HepG2 (cell line): ENCODE data around the gene SETD1B. TPM values are rescaled to one million over a fixed set of nuclear protein-coding genes. Genes with fewer than 3 reads are reported as not detected.

ENCODE experiments used
- CBFB ChIP-seq: sonication (generic); formaldehyde crosslinking; IDR thresholded peaks from 2 replicates; pipeline ENCODE4 v1.4.0; 2020; ENCODE audit warnings: missing genetic modification reagents
- CTCF ChIP-seq: sonication (generic); formaldehyde crosslinking; IDR thresholded peaks from 2 replicates; pipeline ENCODE4 v1.5.0; 2020; ENCODE audit warnings: mild to moderate bottlenecking, missing genetic modification reagents, moderate library complexity
- DMTF1 ChIP-seq: sonication (generic); formaldehyde crosslinking; IDR thresholded peaks from 2 replicates; pipeline ENCODE4 v1.4.0; 2020; ENCODE audit warnings: mild to moderate bottlenecking, missing genetic modification reagents
- DPF2 ChIP-seq: sonication (generic); formaldehyde crosslinking; IDR thresholded peaks from 2 replicates; pipeline ENCODE4 v1.4.0; 2020; ENCODE audit warnings: mild to moderate bottlenecking, low read depth, missing genetic modification reagents, borderline replicate concordance
- ESRRA ChIP-seq: sonication (generic); formaldehyde crosslinking; IDR thresholded peaks from 2 replicates; pipeline ENCODE4 v1.5.1; 2020; ENCODE audit warnings: mild to moderate bottlenecking, low read depth, missing genetic modification reagents
- FOXC1 ChIP-seq: sonication (generic); formaldehyde crosslinking; IDR thresholded peaks from 2 replicates; pipeline ENCODE4 v1.8.0; 2022; ENCODE audit warnings: mild to moderate bottlenecking, missing genetic modification reagents, borderline replicate concordance
- PREB ChIP-seq: sonication (generic); formaldehyde crosslinking; IDR thresholded peaks from 2 replicates; pipeline ENCODE4 v1.4.0; 2020; ENCODE audit warnings: missing genetic modification reagents
- RXRA ChIP-seq: sonication (generic); formaldehyde crosslinking; IDR thresholded peaks from 2 replicates; pipeline ENCODE4 v1.5.1; 2020; ENCODE audit warnings: missing genetic modification reagents
- RXRB ChIP-seq: IDR thresholded peaks from 2 replicates; pipeline ENCODE4 v1.6.1; 2016; ENCODE audit warnings: borderline replicate concordance, missing genetic modification reagents, missing compliant biosample characterization
- SCMH1 ChIP-seq: sonication (generic); formaldehyde crosslinking; IDR thresholded peaks from 2 replicates; pipeline ENCODE4 v1.9.0; 2021; ENCODE audit warnings: missing genetic modification reagents, mild to moderate bottlenecking, borderline replicate concordance
- ZNF264 ChIP-seq: sonication (generic); formaldehyde crosslinking; IDR thresholded peaks from 2 replicates; pipeline ENCODE4 v1.4.0; 2020; ENCODE audit warnings: missing genetic modification reagents
- ZNF510 ChIP-seq: sonication (generic); formaldehyde crosslinking; IDR thresholded peaks from 2 replicates; pipeline ENCODE4 v1.4.0; 2020; ENCODE audit warnings: low read depth, mild to moderate bottlenecking, missing genetic modification reagents
- ZNF512B ChIP-seq: sonication (generic); formaldehyde crosslinking; IDR thresholded peaks from 2 replicates; pipeline ENCODE4 v1.5.1; 2020; ENCODE audit warnings: missing genetic modification reagents, mild to moderate bottlenecking, borderline replicate concordance
- ZNF687 ChIP-seq: sonication (generic); formaldehyde crosslinking; IDR thresholded peaks from 2 replicates; pipeline ENCODE4 v1.5.1; 2020; ENCODE audit warnings: mild to moderate bottlenecking, missing genetic modification reagents, moderate library complexity
- ZNF749 ChIP-seq: sonication (generic); formaldehyde crosslinking; IDR thresholded peaks from 2 replicates; pipeline ENCODE4 v1.8.0; 2022; ENCODE audit warnings: mild to moderate bottlenecking, missing genetic modification reagents, moderate library complexity, borderline replicate concordance
- polyA plus RNA-seq, 8 experiments: library from polyadenylated mRNA; depleted of rRNA in 3 of 8; stranded (reverse) in 7 of 8; unstranded in 1 of 8; fragments of >200 nt; fragmentation: Illumina TruSeq in 4 of 8; extraction: Trizol in 4 of 8; gene quantifications; 2 replicates each; pipeline versions ENCODE4 v1.2.1 to v1.2.3, GENCODE V29; 2011 to 2016; ENCODE audit warnings: low read depth in 4 of 8, missing spikeins in 1 of 8, mixed read lengths in 1 of 8; ENCODE audit not compliant: insufficient read depth in 1 of 8
- total RNA-seq, 5 experiments: library from RNA; depleted of rRNA; stranded (reverse); fragments of >200 nt; fragmentation: Illumina TruSeq; extraction: Trizol; gene quantifications; 2 replicates each; pipeline ENCODE4 v1.2.3, GENCODE V29; 2016; ENCODE audit warnings: low read depth in 1 of 5

The SETD1B gene
- total and polyA plus RNA-seq, 2 of the 13 experiments (the other 11 are each of a cell fraction or from before 2014, with no cell fraction given) = 1.1 to 1.4 TPM

- TF ChIP-seq ZNF687 (CRISPR knock-in tag) = peak; percentile 66
- TF ChIP-seq RXRB (CRISPR knock-in tag) = peak; percentile 95
- no peak for TF ChIP-seq CBFB
- TF ChIP-seq ZNF512B (CRISPR knock-in tag) = no peak
- TF ChIP-seq CTCF = peak; percentile 34
- TF ChIP-seq RXRA (CRISPR knock-in tag) = peak; percentile 96
- TF ChIP-seq FOXC1 = no peak
- no peak for TF ChIP-seq PREB (CRISPR knock-in tag)
- no peak for TF ChIP-seq ZNF264 (CRISPR knock-in tag)
- TF ChIP-seq ESRRA (CRISPR knock-in tag) = 0 out of 2 replicates have a peak, but pooled peaks have one; percentile 15
- TF ChIP-seq ZNF749 = no peak
- no peak for TF ChIP-seq DMTF1 (CRISPR knock-in tag)
- peak; percentile 52 for TF ChIP-seq DPF2 (CRISPR knock-in tag)
- no peak for TF ChIP-seq SCMH1 (CRISPR knock-in tag)
- no peak; the same call in 1 of the 2 replicates for TF ChIP-seq ZNF510 (CRISPR knock-in tag)
Measured at GRCh38 chr12:121791671-121792551, 11.9 kb upstream of the SETD1B start (continued).
